Measurements from ENCODE around the gene DGCR6L.

DNA sequence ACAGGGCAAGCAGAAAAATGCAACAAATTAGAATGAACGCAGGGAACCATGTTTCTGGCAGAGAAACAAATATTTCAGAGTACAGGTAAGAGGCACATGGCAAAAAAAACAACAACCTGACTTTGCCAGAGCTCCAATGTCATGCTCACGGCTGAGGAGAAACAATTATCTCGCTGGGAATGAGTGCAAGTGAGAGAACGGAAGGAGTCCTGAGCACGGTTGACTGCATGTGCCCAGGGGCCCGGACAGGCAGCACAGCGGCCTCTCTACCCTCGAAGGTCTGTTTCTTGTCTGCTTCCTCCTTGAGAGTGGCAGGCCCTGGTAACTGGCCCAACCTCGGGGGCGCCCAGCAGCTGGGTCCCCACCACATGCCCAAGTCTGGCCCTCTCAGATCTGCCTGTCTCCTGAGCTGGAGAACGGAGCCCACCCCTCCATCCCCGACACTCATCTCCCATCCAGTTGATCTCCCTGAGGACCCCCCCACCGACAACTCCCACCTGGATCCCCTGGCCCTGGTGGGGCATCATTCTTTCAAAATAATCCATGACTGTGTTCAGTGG is 27.1 kb downstream of the DGCR6L start:
- TF ChIP-seq POLR2AphosphoS5 (IDR thresholded peaks at IDR 0.05; ENCODE audit: low read length) = no peak
- TF ChIP-seq, protein P1, sequence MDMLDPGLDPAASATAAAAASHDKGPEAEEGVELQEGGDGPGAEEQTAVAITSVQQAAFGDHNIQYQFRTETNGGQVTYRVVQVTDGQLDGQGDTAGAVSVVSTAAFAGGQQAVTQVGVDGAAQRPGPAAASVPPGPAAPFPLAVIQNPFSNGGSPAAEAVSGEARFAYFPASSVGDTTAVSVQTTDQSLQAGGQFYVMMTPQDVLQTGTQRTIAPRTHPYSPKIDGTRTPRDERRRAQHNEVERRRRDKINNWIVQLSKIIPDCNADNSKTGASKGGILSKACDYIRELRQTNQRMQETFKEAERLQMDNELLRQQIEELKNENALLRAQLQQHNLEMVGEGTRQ (IDR thresholded peaks at IDR 0.05; ENCODE audit: borderline replicate concordance, low read depth, low read length) = no peak
- no peak for TF ChIP-seq SMC3 (IDR thresholded peaks at IDR 0.05; ENCODE audit: borderline replicate concordance, low read length)
- TF ChIP-seq, protein P2, sequence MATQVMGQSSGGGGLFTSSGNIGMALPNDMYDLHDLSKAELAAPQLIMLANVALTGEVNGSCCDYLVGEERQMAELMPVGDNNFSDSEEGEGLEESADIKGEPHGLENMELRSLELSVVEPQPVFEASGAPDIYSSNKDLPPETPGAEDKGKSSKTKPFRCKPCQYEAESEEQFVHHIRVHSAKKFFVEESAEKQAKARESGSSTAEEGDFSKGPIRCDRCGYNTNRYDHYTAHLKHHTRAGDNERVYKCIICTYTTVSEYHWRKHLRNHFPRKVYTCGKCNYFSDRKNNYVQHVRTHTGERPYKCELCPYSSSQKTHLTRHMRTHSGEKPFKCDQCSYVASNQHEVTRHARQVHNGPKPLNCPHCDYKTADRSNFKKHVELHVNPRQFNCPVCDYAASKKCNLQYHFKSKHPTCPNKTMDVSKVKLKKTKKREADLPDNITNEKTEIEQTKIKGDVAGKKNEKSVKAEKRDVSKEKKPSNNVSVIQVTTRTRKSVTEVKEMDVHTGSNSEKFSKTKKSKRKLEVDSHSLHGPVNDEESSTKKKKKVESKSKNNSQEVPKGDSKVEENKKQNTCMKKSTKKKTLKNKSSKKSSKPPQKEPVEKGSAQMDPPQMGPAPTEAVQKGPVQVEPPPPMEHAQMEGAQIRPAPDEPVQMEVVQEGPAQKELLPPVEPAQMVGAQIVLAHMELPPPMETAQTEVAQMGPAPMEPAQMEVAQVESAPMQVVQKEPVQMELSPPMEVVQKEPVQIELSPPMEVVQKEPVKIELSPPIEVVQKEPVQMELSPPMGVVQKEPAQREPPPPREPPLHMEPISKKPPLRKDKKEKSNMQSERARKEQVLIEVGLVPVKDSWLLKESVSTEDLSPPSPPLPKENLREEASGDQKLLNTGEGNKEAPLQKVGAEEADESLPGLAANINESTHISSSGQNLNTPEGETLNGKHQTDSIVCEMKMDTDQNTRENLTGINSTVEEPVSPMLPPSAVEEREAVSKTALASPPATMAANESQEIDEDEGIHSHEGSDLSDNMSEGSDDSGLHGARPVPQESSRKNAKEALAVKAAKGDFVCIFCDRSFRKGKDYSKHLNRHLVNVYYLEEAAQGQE (IDR thresholded peaks at IDR 0.05; ENCODE audit: low read depth, low read length) = no peak
- TF ChIP-seq SP1 (IDR thresholded peaks at IDR 0.05; ENCODE audit: low read depth, low read length) = no peak
- no peak for TF ChIP-seq ESRRA (IDR thresholded peaks at IDR 0.05; ENCODE audit: low read length)
- TF ChIP-seq EZH2 (IDR thresholded peaks at IDR 0.05; ENCODE audit: borderline replicate concordance, control insufficient read depth, low read depth, low read length) = no peak
- TF ChIP-seq POLR2A (IDR thresholded peaks at IDR 0.05; ENCODE audit: low read depth, low read length) = no peak
- TF ChIP-seq ZNF274 (IDR thresholded peaks at IDR 0.05; ENCODE audit: insufficient read depth, insufficient read length) = no peak
- no peak for TF ChIP-seq MYC (IDR thresholded peaks at IDR 0.05; ENCODE audit: insufficient read depth, insufficient read length, insufficient replicate concordance, low read length, severe bottlenecking)
- TF ChIP-seq, protein P3, sequence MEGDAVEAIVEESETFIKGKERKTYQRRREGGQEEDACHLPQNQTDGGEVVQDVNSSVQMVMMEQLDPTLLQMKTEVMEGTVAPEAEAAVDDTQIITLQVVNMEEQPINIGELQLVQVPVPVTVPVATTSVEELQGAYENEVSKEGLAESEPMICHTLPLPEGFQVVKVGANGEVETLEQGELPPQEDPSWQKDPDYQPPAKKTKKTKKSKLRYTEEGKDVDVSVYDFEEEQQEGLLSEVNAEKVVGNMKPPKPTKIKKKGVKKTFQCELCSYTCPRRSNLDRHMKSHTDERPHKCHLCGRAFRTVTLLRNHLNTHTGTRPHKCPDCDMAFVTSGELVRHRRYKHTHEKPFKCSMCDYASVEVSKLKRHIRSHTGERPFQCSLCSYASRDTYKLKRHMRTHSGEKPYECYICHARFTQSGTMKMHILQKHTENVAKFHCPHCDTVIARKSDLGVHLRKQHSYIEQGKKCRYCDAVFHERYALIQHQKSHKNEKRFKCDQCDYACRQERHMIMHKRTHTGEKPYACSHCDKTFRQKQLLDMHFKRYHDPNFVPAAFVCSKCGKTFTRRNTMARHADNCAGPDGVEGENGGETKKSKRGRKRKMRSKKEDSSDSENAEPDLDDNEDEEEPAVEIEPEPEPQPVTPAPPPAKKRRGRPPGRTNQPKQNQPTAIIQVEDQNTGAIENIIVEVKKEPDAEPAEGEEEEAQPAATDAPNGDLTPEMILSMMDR (IDR thresholded peaks at IDR 0.05 in 2 of 3, conservative IDR thresholded peaks at IDR 0.05 in 1 of 3; ENCODE audit: control insufficient read depth in 2 of 3, extremely low read depth in 1 of 3, insufficient read depth in 1 of 3, low read depth in 3 of 3, low read length in 3 of 3) = no peak
- TF ChIP-seq WRNIP1 (IDR thresholded peaks at IDR 0.05; ENCODE audit: borderline replicate concordance, low read depth, low read length) = no peak
- TF ChIP-seq, protein P4, sequence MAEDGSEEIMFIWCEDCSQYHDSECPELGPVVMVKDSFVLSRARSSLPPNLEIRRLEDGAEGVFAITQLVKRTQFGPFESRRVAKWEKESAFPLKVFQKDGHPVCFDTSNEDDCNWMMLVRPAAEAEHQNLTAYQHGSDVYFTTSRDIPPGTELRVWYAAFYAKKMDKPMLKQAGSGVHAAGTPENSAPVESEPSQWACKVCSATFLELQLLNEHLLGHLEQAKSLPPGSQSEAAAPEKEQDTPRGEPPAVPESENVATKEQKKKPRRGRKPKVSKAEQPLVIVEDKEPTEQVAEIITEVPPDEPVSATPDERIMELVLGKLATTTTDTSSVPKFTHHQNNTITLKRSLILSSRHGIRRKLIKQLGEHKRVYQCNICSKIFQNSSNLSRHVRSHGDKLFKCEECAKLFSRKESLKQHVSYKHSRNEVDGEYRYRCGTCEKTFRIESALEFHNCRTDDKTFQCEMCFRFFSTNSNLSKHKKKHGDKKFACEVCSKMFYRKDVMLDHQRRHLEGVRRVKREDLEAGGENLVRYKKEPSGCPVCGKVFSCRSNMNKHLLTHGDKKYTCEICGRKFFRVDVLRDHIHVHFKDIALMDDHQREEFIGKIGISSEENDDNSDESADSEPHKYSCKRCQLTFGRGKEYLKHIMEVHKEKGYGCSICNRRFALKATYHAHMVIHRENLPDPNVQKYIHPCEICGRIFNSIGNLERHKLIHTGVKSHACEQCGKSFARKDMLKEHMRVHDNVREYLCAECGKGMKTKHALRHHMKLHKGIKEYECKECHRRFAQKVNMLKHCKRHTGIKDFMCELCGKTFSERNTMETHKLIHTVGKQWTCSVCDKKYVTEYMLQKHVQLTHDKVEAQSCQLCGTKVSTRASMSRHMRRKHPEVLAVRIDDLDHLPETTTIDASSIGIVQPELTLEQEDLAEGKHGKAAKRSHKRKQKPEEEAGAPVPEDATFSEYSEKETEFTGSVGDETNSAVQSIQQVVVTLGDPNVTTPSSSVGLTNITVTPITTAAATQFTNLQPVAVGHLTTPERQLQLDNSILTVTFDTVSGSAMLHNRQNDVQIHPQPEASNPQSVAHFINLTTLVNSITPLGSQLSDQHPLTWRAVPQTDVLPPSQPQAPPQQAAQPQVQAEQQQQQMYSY (CRISPR knock-in tag; IDR thresholded peaks at IDR 0.05) = no peak
- TF ChIP-seq, protein P5, sequence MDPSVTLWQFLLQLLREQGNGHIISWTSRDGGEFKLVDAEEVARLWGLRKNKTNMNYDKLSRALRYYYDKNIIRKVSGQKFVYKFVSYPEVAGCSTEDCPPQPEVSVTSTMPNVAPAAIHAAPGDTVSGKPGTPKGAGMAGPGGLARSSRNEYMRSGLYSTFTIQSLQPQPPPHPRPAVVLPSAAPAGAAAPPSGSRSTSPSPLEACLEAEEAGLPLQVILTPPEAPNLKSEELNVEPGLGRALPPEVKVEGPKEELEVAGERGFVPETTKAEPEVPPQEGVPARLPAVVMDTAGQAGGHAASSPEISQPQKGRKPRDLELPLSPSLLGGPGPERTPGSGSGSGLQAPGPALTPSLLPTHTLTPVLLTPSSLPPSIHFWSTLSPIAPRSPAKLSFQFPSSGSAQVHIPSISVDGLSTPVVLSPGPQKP (IDR thresholded peaks at IDR 0.05; ENCODE audit: low read depth, low read length) = no peak

Measured in GM12878 (cell line).